MM.1S (cell line): Measurements from ENCODE around the gene GLP1R.

Experiments
- DNase-seq: peaks from one replicate; pipeline ENCODE4 v3.0.0-alpha.2; 2015
- H2AFZ ChIP-seq: fragments of 300-600 bp; sonication (generic); 2 replicates; pipeline ENCODE4 v1.6.0; 2016; ENCODE audit warnings: antibody characterized with exemption, low read length
- H3F3A ChIP-seq: fragments of 300-600 bp; sonication (generic); 2 replicates; pipeline ENCODE4 v1.6.1; 2016; ENCODE audit warnings: mild to moderate bottlenecking, antibody characterized with exemption, low read length, moderate library complexity, mixed read lengths; ENCODE audit not compliant: insufficient read depth
- H3K27ac ChIP-seq: fragments of 300-600 bp; sonication (generic); 2 replicates; pipeline ENCODE4 v1.5.1; 2016; ENCODE audit warnings: mild to moderate bottlenecking, low read length
- H3K27me3 ChIP-seq: fragments of 300-600 bp; sonication (generic); replicated peaks from 2 replicates; pipeline ENCODE4 v1.6.0; 2016; ENCODE audit warnings: low read length; ENCODE audit not compliant: insufficient read depth
- H3K36me3 ChIP-seq: fragments of 300-600 bp; sonication (generic); replicated peaks from 2 replicates; pipeline ENCODE4 v1.6.1; 2016; ENCODE audit warnings: mild to moderate bottlenecking, low read length, mixed read lengths; ENCODE audit not compliant: insufficient read depth
- H3K4me1 ChIP-seq: fragments of 300-600 bp; sonication (generic); 2 replicates; pipeline ENCODE4 v1.6.1; 2016; ENCODE audit warnings: low read length, mixed read lengths
- H3K4me2 ChIP-seq: fragments of 300-600 bp; sonication (generic); 2 replicates; pipeline ENCODE4 v1.6.0; 2016; ENCODE audit warnings: low read depth, low read length
- H3K4me3 ChIP-seq: fragments of 300-600 bp; sonication (generic); 2 replicates; pipeline ENCODE4 v1.5.1; 2016; ENCODE audit warnings: low read length, mixed read lengths
- H3K79me2 ChIP-seq: fragments of 300-600 bp; sonication (generic); 2 replicates; pipeline ENCODE4 v1.6.1; 2016; ENCODE audit warnings: mixed run types, low read length, mixed read lengths
- H3K9ac ChIP-seq: fragments of 300-600 bp; sonication (generic); 2 replicates; pipeline ENCODE4 v1.6.1; 2016; ENCODE audit warnings: low read length, mixed read lengths
- H3K9me2 ChIP-seq: fragments of 300-600 bp; sonication (generic); replicated peaks from 2 replicates; pipeline ENCODE4 v1.6.1; 2016; ENCODE audit warnings: mild to moderate bottlenecking, low read length, mixed read lengths; ENCODE audit not compliant: insufficient read depth
- H3K9me3 ChIP-seq: fragments of 300-600 bp; sonication (generic); replicated peaks from 2 replicates; pipeline ENCODE4 v1.6.1; 2016; ENCODE audit warnings: mild to moderate bottlenecking, low read length, mixed read lengths; ENCODE audit not compliant: insufficient read depth
- H4K20me1 ChIP-seq: fragments of 300-600 bp; sonication (generic); 2 replicates; pipeline ENCODE4 v1.6.1; 2016; ENCODE audit warnings: mild to moderate bottlenecking, low read length, moderate library complexity, mixed read lengths; ENCODE audit not compliant: insufficient read depth
- CTCF ChIP-seq: fragments of 300-600 bp; sonication (generic); IDR thresholded peaks from 2 replicates; pipeline ENCODE4 v1.5.1; 2016; ENCODE audit warnings: antibody characterized with exemption, low read length, mixed read lengths
- EZH2 ChIP-seq: fragments of 300-600 bp; sonication (generic); optimal IDR thresholded peaks from 2 replicates; pipeline ENCODE3; 2017; ENCODE audit warnings: low read depth, mild to moderate bottlenecking, antibody characterized with exemption, low read length, mixed read lengths
- EZH2phosphoT487 ChIP-seq: fragments of 300-600 bp; sonication (generic); IDR thresholded peaks from 2 replicates; pipeline ENCODE4 v1.6.1; 2018; ENCODE audit warnings: antibody characterized with exemption, low read length

Gene GLP1R

GRCh38 chr6:39073471-39074355 lies 25.1 kb downstream of the GLP1R start:
- Histone ChIP-seq H3K4me1 (no peaks in the 10 kb centered on the region), H3K27ac (no peak overlapping the region), H3K27me3 (no peaks in the 10 kb centered on the region), H4K20me1 (no peaks in the 10 kb centered on the region), H3K36me3 (no peaks in the 10 kb centered on the region), H3K4me2 (no peak overlapping the region), H3F3A (no peaks in the 10 kb centered on the region), H3K79me2 (no peaks in the 10 kb centered on the region), H2AFZ (no peak overlapping the region), H3K9ac (no peak overlapping the region), H3K9me3 (no peaks in the 10 kb centered on the region), H3K9me2 (no peaks in the 10 kb centered on the region), H3K4me3 (no peak overlapping the region)
- TF ChIP-seq CTCF, result no peak
- no peak for TF ChIP-seq EZH2phosphoT487
- no peak for TF ChIP-seq EZH2
- DNase-seq, result no peak

GRCh38 chr6:39074486-39074885 lies 25.9 kb downstream of the GLP1R start:
- no peak for DNase-seq
- H3K36me3 ChIP-seq, result no peaks in the 10 kb centered on the region
- no peak overlapping the region for H2AFZ ChIP-seq
- H3K27me3 ChIP-seq, result no peaks in the 10 kb centered on the region
- TF ChIP-seq EZH2phosphoT487, result no peak
- TF ChIP-seq CTCF, result no peak
- no peak for TF ChIP-seq EZH2
- H3K4me3 ChIP-seq, result no peak overlapping the region
- H3K79me2 ChIP-seq, result no peaks in the 10 kb centered on the region
- no peaks in the 10 kb centered on the region for H3K4me1 ChIP-seq
- H3K9me2 ChIP-seq, result no peaks in the 10 kb centered on the region
- H3K9ac ChIP-seq, result no peak overlapping the region
- no peak overlapping the region for H3K27ac ChIP-seq
- no peaks in the 10 kb centered on the region for H4K20me1 ChIP-seq
- no peaks in the 10 kb centered on the region for H3K9me3 ChIP-seq
- H3K4me2 ChIP-seq, result no peak overlapping the region
- no peaks in the 10 kb centered on the region for H3F3A ChIP-seq

- H3K9me3 ChIP-seq, result no peaks in the 10 kb centered on the region
- H3K4me1 ChIP-seq, result no peaks in the 10 kb centered on the region
- H4K20me1 ChIP-seq, result no peaks in the 10 kb centered on the region
- no peaks in the 10 kb centered on the region for H3K9me2 ChIP-seq
- H2AFZ ChIP-seq, result no peak overlapping the region
- no peaks in the 10 kb centered on the region for H3K36me3 ChIP-seq
- H3K27ac ChIP-seq, result no peak overlapping the region
- no peaks in the 10 kb centered on the region for H3F3A ChIP-seq
- H3K4me2 ChIP-seq, result no peak overlapping the region
- H3K27me3 ChIP-seq, result no peaks in the 10 kb centered on the region
- H3K9ac ChIP-seq, result no peak overlapping the region
- no peak for TF ChIP-seq CTCF
- no peak for DNase-seq
- H3K4me3 ChIP-seq, result no peak overlapping the region
- H3K79me2 ChIP-seq, result no peaks in the 10 kb centered on the region
Observed at GRCh38 chr6:39075010-39075686, 26.6 kb downstream of the GLP1R start.
